HPDE6-E6E7 (cell line): ENCODE results near the gene IFNE.
A peak's percentile ranks its signal among the peaks of the same experiment; 100 is the strongest.
"Not testable (repeated sequence)": the region's sequence is repeated elsewhere in the genome, so short reads cannot be mapped to it uniquely, and the experiment has no call there.

Experiments
- DNase-seq: peaks from one replicate; pipeline ENCODE4 v3.0.0; 2011; ENCODE audit warnings: missing footprints; ENCODE audit errors: extremely low spot score

The IFNE gene

DNA sequence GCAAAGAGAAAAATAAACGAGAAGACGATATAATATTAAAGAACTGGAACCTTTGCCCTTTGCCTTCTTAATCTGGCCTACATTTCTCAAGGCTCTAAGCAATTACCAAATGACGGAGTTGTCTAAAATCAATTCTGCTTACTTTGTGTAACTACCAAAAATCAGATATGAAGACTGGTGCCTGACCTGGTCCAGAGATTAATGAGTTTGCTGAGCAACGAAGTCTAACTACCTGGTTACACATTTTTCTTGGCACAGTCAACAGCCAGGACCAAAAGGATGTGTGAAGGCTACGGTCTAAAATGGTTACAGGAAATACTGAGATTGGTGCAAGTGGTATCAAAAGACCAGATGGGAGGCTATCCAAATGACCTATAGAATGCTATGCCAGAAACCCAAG, 17.8 kb upstream of the IFNE start:
- DNase-seq: no peak

DNA sequence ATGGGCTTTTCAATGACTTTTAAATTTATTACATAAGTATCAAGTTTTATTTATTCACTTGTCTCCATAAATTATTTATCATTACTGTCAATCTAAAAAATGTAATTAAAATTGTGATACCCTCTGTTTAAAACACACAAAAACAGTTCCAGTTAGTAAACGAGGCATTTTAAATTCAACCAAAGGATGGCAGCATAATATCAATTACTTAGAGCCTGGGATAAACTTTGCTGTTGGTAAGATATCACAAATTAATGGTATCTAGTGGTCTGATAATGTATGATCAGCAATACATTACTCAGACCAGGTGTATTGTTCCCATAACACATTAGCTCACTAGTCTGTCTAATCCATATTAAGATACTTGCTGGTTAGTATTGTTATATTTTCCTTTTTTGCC, 9.6 kb upstream of the IFNE start:
- no peak for DNase-seq

- no peak for DNase-seq
Observed at GRCh38 chr9:21481470-21482056, 550 bp downstream of the IFNE start.

DNA sequence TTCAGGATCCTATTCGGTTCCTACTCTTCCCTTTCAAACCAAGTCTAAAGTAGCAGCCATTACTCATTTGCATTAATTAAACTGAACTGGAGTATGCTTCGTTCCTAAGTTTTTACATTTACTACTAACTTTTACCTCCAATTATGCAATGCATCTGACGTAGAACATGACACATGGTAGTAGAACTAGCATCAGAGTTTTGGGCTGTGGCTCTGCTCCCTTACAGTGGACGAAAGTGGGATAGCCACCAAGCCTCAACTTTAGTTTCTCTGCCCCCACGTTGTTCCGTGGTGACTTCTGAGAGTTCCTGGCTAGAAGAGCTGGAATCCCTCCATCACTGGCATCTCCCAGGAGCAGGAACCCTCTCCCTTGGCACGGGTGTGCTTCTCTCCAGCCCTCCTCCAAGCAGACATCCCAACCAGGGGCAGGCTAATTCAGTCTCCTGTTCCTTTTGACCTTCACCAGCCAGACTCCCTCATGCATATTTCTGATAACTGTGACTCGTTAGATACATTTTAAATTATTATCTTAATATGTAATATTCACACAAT, 2.9 kb downstream of the IFNE start:
- no peak for DNase-seq

DNA sequence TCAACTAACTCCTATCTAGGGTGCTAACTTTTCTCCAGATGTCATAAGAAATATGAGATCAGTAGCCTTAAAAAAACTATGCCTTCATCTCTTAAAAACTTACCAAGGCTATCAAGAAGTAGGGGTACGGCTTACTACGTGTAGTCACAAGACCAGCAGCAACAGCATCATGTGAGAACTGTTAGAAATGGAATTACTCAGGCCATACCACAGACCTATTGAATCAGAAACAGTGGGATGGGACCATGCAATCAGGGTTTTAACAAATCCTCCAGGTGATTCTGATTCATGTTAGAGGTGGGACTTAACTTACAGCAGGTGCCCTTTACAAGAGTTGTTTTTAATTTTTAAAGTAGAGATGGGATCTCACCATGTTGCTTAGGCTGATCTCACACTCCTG, 4.6 kb downstream of the IFNE start:
- DNase-seq: no peak

GRCh38 chr9:21473236-21473635, 8.9 kb downstream of the IFNE start:
- DNase-seq: no peak

DNA sequence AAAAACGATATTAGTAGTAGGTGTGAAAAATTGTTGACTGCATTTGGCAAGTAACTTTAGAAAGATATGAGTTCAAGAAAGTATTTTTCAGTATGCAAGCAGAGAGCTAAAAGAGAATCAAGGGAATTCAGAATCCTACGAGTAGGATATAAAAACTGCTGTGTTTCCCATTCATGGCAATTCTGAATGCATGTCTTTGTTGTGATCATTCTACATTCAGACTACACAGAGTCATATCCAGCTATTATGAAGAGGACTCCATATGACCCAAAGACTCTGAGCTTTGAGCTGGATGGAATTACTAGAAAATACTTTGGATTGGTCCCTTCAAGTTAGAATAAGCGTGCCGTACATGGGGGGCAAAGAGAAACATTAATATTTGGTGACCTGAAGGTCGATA, 12.0 kb downstream of the IFNE start:
- no peak for DNase-seq

DNA sequence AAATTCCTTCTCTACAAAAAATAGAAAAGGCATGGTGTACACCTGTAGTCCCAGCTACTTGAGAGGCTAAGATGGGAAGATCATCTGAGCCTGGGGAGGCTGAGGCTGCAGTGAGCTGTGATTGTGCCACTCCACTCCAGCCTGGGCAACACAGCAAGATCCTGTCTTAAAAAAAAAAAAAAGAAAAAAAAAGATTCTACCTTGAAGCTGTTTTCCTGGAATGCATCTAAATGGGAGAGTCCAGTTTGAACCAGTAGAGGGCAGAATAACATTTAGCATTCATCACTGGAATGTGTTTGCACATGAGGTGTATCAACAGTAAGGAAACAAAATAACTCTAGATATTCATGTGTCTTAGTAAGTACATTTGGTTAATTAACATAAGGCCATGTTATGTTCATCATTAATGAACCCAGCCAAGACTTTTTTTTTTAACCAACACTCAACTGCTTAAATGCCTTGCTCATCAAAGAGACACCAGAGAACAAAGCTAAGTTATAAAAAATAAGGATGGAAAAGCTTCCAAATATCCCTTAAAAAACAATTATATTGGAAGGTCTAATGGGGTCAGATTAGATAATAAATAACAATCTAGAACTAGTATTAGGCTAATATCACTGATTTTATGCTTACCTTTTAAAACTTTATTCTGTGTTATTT, 16.1 kb downstream of the IFNE start:
- DNase-seq: peak; percentile 7

DNA sequence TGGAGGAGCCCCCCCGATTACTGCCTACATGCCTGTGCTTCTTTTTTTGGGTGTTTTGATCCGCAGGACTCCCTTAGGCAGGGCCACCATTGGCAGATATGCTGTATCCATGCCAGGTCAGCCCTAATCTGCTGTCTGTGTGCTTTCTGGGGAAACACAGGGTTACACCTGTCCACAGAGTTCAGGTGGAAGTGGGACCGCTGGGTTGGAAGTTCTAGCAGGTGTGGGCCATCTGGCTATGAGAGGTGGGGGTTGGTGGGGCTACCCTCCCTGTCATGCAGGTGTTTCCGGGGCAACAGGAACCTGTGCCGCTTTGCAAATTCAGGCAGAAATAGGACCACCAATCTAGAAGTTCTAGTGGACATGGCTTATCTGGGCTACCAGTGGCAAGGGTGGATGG, 17.0 kb downstream of the IFNE start:
- DNase-seq: no peak

GRCh38 chr9:21461377-21461776, 20.7 kb downstream of the IFNE start:
- no peak for DNase-seq

GRCh38 chr9:21455320-21455719, 26.8 kb downstream of the IFNE start:
- peak; percentile 13 for DNase-seq

GRCh38 chr9:21454149-21454548, 28.0 kb downstream of the IFNE start:
- no peak for DNase-seq

DNA sequence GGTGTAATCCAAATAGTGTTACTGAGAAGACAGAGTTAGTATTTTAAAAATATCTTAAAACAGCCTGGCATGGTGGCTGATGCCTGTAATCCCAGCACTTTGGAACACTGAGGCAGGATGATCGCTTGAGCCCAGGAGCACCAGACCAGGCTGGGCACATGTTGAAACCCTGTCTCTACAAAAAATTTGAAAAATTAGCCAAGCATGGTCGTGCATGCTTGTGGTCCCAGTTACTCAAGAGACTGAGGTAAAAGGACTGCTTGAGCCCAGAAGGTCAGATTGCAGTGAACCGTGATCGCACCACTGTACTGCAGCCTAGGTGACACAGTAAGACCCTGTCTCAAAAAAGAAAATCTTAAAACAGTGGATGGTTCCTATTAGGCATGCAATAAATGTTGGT, 29.4 kb downstream of the IFNE start:
- DNase-seq: no peak

DNA sequence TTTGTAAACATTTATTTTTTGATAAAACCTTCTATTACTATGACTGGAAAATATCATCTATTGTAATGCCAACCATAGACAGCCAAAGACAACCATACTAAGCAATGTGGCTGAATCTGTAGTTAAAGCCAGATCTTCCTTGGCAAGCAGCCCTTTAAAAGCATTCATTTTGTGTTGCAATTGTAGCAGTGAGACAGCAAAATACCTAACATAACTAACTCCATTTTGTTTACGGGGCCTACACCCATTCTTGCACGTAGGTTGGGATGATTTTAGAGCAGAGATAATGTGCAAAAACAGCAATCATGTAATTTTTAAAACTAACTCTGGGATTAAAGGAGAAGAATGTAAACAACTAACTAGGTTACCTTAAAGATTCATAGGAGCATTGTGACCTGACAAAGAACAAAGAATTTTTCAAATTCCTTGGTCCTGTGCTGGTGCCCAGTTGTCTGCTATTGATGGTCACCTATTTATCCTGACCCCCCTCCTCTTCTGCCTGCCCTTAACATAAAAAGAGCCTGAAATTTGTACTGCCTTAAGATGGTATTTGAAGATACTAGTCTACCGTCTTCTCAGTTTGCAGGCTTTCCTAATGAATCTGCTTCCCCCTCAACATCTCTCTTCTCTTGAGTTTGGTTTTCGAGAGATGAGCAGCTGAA, 31.2 kb downstream of the IFNE start:
- no peak for DNase-seq

DNA sequence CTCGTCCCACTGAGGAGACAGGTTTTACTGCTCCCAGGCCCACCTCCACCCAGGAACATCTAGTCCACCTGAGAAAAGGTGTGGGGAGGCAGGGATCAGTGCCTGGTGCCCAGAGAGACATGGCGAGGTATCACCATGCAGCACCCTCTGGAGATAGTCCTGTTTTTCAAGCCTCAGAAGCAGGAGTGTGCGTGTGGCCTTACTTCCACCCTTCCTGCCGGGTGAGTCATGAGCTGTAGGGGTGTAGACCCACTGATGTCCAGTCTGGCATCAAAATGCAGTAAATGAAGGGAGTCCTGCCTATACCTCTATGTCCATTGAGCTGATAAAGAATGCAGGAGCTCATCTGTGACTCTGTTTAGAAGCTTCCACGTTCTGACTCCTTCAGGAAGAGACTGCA, 32.8 kb downstream of the IFNE start:
- DNase-seq: not testable (repeated sequence)

DNA sequence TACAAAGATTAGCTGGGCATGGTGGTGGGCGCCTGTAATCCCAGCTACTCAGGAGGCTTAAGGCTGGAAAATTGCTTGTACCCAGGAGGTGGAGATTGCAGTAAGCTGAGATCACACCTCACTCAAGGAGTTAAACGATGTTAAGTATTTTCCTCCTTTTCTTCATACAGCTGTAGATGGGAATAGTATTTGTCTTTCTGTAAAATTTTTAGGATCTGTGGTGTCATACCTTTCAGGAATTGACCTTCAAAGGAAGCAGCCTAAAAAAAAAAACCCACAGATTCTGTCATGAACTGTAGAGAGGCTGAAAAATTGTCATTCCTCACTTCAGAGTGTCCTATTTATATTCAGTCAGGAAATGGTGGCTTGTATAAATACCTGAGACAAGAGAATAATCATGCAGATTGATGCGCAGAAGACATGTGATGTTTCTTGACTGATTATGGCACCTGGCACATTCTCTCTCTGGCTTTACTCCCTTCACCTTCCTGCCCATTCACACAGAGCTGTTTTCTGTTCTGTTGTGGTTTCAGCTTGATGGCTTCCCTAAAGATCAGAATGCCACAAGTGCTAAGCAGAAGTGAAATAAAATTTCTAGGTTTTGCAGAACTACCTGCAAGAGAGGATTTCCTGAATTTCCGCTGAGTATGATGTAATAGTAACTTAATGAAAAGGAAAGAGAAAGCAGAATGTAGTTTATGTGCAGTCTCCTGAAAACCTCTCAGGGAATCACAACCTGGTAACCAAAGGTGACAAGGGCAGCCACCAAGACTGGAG, 38.1 kb downstream of the IFNE start:
- DNase-seq: no peak

GRCh38 chr9:21440139-21440538, 42.0 kb downstream of the IFNE start, which contains the start of gene IFNA1:
Gene IFNA1, plus strand, starts transcription at chr9:21440439. Its CDS starts 69 bp downstream, at chr9:21440508.
- no peak for DNase-seq

- not testable (repeated sequence) for DNase-seq
Observed at GRCh38 chr9:21435015-21435383, 47.1 kb downstream of the IFNE start.

- no peak for DNase-seq
Observed at GRCh38 chr9:21434202-21435014, 47.7 kb downstream of the IFNE start.

DNA sequence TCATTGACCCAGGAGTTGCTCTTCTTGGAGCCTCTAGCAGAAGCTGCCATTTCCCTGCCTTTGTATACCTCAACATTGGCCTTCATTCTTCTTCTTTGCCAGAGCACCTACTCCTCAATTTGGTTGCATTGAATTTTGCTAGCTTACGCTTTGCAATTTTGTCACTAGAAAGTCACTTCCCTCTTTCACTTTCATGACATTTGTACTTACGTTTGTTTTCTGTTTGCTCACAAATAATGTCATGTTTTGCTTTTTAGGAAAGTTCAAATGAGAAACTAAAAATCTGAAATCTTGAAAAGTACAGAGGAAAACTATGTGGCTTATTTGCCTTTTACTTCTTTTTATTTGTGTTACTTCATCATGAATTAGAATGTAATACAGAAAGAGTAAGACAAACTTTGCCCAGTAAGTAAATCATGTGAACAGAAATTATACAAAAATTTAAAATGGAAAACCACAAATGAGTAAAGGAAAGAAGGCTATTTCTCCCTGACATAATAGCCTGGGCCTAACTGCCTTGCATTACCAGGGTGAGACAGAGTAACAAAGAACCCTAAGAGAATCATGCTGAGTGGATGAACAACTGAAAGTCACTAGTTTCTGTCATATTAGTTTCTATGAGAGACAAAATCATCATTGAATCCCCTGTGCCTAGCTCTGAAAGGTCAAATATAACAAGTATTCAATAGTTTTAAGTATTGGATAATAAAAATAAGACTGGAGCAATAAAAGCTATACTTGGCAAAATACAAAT, 49.3 kb downstream of the IFNE start:
- no peak for DNase-seq
